Measurements from ENCODE around the gene HIRIP3. TPM values are rescaled to one million over a fixed set of nuclear protein-coding genes. Genes with fewer than 3 reads are reported as not detected.
A peak's percentile ranks its signal among the peaks of the same experiment; 100 is the strongest.

HIRIP3 gene
- total and polyA plus RNA-seq, 2 of the 4 experiments (the other 2 are of a cell fraction), result 5.0 to 10.5 TPM

DNA sequence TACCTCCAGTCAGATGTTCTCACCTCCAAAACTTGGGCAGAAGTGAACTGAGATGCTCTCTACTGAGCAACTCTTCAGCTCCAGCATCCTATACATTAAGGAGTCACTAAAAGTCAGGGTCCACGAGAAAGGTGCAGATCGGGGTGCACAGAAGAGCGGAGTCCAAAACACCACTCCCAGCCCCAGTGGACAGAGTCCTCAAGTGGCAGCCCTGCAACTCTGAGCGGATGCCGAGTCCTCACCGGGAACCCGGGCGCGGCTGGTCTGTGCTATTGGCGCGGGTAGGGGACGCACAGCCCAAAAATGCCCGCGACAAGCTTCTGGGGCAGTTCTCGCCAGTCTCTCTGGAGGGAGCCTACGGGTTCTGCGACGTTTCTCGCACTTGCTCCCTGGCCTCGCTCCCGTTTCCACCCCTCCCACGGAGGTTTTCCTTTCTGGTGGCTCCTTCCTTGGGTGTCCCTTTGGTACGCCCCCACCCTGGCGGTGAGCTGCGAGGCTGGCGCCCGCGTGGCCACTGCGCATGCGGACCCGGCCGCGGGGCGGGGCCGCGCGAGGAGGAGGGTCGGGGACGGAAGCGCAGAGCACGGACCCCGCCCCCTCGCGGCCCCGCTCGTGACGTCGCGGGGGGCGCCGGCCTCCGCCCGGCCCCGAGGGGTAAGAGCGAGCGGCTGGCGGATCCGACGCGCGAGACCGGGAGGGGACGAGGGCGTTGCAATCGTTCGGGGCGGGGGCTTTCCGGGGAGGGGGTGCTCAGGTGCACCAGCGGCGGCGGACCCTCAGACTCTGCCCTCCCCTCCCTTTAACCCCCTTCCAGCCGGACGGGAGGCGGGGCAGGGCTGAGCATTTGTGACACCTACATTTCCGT lies 33.7 kb downstream of the HIRIP3 start, which contains the start of gene TMEM219:
TMEM219 (plus strand) TSS at position 601 of the 865 bp plus-strand sequence. CDS start 1,065 bp downstream, outside the sequence.
- 0% methylated on average over 29 of the region's 75 CpGs; no CpG with 5 or more reads in 1 of the 2 experiments for WGBS, 2 experiments (ENCODE audit: extremely low coverage in 2 of 2, insufficient read length in 1 of 2)
- peak within 1 kb of the TSS; percentile 55 for H3K4me3 ChIP-seq (ENCODE audit: insufficient read depth, low read depth, low read length)
- H3K23ac ChIP-seq (ENCODE audit: low read depth, low read length), result peak within 1 kb of the TSS; percentile 98
- CTCF ChIA-PET, result interaction anchor here (0.8 kb wide), 1 partner anchor 12 kb away, joined by 3 read pairs; the partner anchor contains the start of gene TAOK2
- peak within 1 kb of the TSS; percentile 79 for H3K18ac ChIP-seq (ENCODE audit: low read depth, low read length)
- peak within 1 kb of the TSS; percentile 99 for H2AK9ac ChIP-seq (replicated peaks; ENCODE audit: low read depth, low read length, poor library complexity)
- no peaks in the 10 kb centered on the region for H3K9me3 ChIP-seq (ENCODE audit: control insufficient read depth, insufficient read depth, low read length)
- peak within 1 kb of the TSS; percentile 81 for H3K27ac ChIP-seq (ENCODE audit: insufficient read depth, low read length)
- peak; percentile 83 for DNase-seq
- BruUV-seq (replicated peaks), result no TSS peak
- H4K5ac ChIP-seq (ENCODE audit: low read depth, low read length), result peak within 1 kb of the TSS; percentile 95
- peaks cover 12 to 25% of the 10 kb centered on the region in 2 experiments; a peak in 3 of 4 replicates for H3K79me1 ChIP-seq (ENCODE audit: low read depth in 1 of 2, low read length in 2 of 2)
- ATAC-seq (ENCODE audit: low read depth), result peak; percentile 98
- peak within 1 kb of the TSS; percentile 77 for H2BK5ac ChIP-seq (ENCODE audit: low read depth, low read length, poor library complexity, severe bottlenecking)
- H4K8ac ChIP-seq (ENCODE audit: low read depth in 2 of 2, low read length in 2 of 2), result peak within 1 kb of the TSS; percentile 88 to 96
- peak within 1 kb of the TSS; percentile 38; the same call in 1 of the 2 replicates for H2BK20ac ChIP-seq (ENCODE audit: low read depth, low read length)
- peak within 1 kb of the TSS; percentile 92 for H3K56ac ChIP-seq (ENCODE audit: extremely low read depth, insufficient read depth, low read length)
- dilution Hi-C loops (cut with HindIII; ENCODE audit: low sequenced_read_pairs, unreplicated experiment), result no loop called here
- peaks cover 5% of the 10 kb centered on the region; the same call in 1 of the 2 replicates for H3K9me1 ChIP-seq (ENCODE audit: insufficient read depth, low read length)
- H3K4me1 ChIP-seq (ENCODE audit: control insufficient read depth, insufficient read depth, low read length), result peaks cover 8% of the 10 kb centered on the region
- peak within 1 kb of the TSS; percentile 98 for H3K4me2 ChIP-seq (ENCODE audit: low read depth, low read length)
- H3K36me3 ChIP-seq (ENCODE audit: control insufficient read depth, insufficient read depth, low read length), result peaks cover 2% of the 10 kb centered on the region; the same call in 1 of the 2 replicates
- no peaks in the 10 kb centered on the region for H4K20me1 ChIP-seq (ENCODE audit: insufficient read depth, low read length)
- H3K4ac ChIP-seq (ENCODE audit: low read depth, low read length), result peak within 1 kb of the TSS; percentile 85
- peak within 1 kb of the TSS; percentile 93 for H2AK5ac ChIP-seq (ENCODE audit: low read depth, low read length)
- in situ Hi-C loops (cut with MboI; ENCODE audit: low sequenced_read_pairs), result no loop called here
- intact Hi-C loops (cut with micrococcal nuclease), result loop anchor here (1.0 kb wide), 1 partner anchor 17 kb away; no protein-coding TSS in a partner anchor
- H3K9ac ChIP-seq (ENCODE audit: low read depth, low read length), result peak within 1 kb of the TSS; percentile 94
- POLR2A ChIA-PET (ENCODE audit: unreplicated experiment), result interaction anchor here (1.2 to 2.0 kb wide), 2 partner anchors 12 to 18 kb away, joined by 5 to 8 read pairs; partner anchors contain the start of gene TAOK2
- H4K91ac ChIP-seq (ENCODE audit: insufficient read depth, low read depth, low read length), result peak within 1 kb of the TSS; percentile 82
- H3K14ac ChIP-seq (replicated peaks; ENCODE audit: low read depth, low read length), result peak within 1 kb of the TSS; percentile 98
- peak within 1 kb of the TSS; percentile 98 for H2AFZ ChIP-seq (replicated peaks; ENCODE audit: low read length, poor library complexity)
- peak within 1 kb of the TSS; percentile 58 for H2BK15ac ChIP-seq (ENCODE audit: low read depth, low read length)
- H3K27me3 ChIP-seq (ENCODE audit: control insufficient read depth, insufficient read depth, low read length), result no peaks in the 10 kb centered on the region
- H2BK120ac ChIP-seq (ENCODE audit: low read depth, low read length), result peak within 1 kb of the TSS; percentile 74
- TF ChIP-seq CEBPB (IDR thresholded peaks at IDR 0.05; ENCODE audit: low read depth, low read length) (no peak), CHD1 (IDR thresholded peaks at IDR 0.05; ENCODE audit: low read depth, low read length) (no peak), MAZ (IDR thresholded peaks at IDR 0.05; ENCODE audit: borderline replicate concordance, low read depth, low read length) (peak; percentile 99), RFX5 (IDR thresholded peaks at IDR 0.05; ENCODE audit: low read depth, low read length) (no peak), RCOR1 (IDR thresholded peaks at IDR 0.05; ENCODE audit: insufficient replicate concordance, low read length) (no peak), NFE2L2 (IDR thresholded peaks at IDR 0.05; ENCODE audit: low read depth, low read length) (no peak), SMC3 (IDR thresholded peaks at IDR 0.05; ENCODE audit: low read depth, low read length) (no peak), MXI1 (IDR thresholded peaks at IDR 0.05; ENCODE audit: borderline replicate concordance, low read depth, low read length) (peak; percentile 38; the same call in 1 of the 2 replicates), CTCF (conservative IDR thresholded peaks at IDR 0.05; ENCODE audit: low read depth, low read length) (peak; percentile 32; the same call in 1 of the 2 replicates), USF2 (IDR thresholded peaks at IDR 0.05; ENCODE audit: low read depth, low read length) (peak; percentile 58), FOS (IDR thresholded peaks at IDR 0.05; ENCODE audit: low read depth, low read length) (no peak), POLR2A (IDR thresholded peaks at IDR 0.05; ENCODE audit: low read depth, low read length) (peak; percentile 48)
- TF ChIP-seq, protein P1, sequence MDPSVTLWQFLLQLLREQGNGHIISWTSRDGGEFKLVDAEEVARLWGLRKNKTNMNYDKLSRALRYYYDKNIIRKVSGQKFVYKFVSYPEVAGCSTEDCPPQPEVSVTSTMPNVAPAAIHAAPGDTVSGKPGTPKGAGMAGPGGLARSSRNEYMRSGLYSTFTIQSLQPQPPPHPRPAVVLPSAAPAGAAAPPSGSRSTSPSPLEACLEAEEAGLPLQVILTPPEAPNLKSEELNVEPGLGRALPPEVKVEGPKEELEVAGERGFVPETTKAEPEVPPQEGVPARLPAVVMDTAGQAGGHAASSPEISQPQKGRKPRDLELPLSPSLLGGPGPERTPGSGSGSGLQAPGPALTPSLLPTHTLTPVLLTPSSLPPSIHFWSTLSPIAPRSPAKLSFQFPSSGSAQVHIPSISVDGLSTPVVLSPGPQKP (IDR thresholded peaks at IDR 0.05; ENCODE audit: borderline replicate concordance, low read depth, low read length), result no peak
